PC-9 (cell line): ENCODE measurements around the gene MICALL2. TPM values are rescaled to one million over a fixed set of nuclear protein-coding genes. Genes with fewer than 3 reads are reported as not detected.

Source experiments
- BruUV-seq: library from RNA; stranded (reverse); fragments of 400-500 nt; replicated peaks from 2 replicates; lab custom pipeline; 2021; lab: Mats Ljungman, UMichigan
- CTCF ChIA-PET: fragments of 300-600 bp; sonication (Branson Sonifier 250); formaldehyde crosslinking; loops from one replicate; lab custom pipeline; 2022; ENCODE audit warnings: antibody characterized with exemption; lab: Charles Lee
- POLR2A ChIA-PET: fragments of 300-600 bp; sonication (Branson Sonifier 250); formaldehyde crosslinking; loops from one replicate; lab custom pipeline; 2022; ENCODE audit warnings: antibody characterized with exemption; ENCODE audit not compliant: unreplicated experiment; lab: Charles Lee
- DNase-seq, 2 experiments: peaks; one replicate each; pipeline versions ENCODE4 v3.0.0 to v3.0.0-alpha.2; 2015 to 2022; ENCODE audit warnings: mixed read lengths in 1 of 2
- H2AFZ ChIP-seq: fragments of 200-600 bp; sonication (generic); 2 replicates; pipeline ENCODE4 v1.8.1; 2017; ENCODE audit warnings: antibody characterized with exemption
- H3F3A ChIP-seq: fragments of 200-600 bp; sonication (generic); 2 replicates; pipeline ENCODE4 v1.8.1; 2017; ENCODE audit warnings: antibody characterized with exemption, mild to moderate bottlenecking, low read depth; ENCODE audit not compliant: insufficient read depth
- H3K27ac ChIP-seq: fragments of 200-600 bp; sonication (generic); 2 replicates; pipeline ENCODE4 v1.6.1; 2016; ENCODE audit warnings: mixed run types
- H3K27me3 ChIP-seq: fragments of 200-600 bp; sonication (generic); 2 replicates; pipeline ENCODE4 v1.6.1; 2016; ENCODE audit warnings: low read depth, mixed run types; ENCODE audit not compliant: insufficient read depth
- H3K36me3 ChIP-seq: fragments of 200-600 bp; sonication (generic); 2 replicates; pipeline ENCODE4 v1.6.1; 2016; ENCODE audit warnings: low read depth, mixed run types
- H3K4me1 ChIP-seq: fragments of 200-600 bp; sonication (generic); replicated peaks from 2 replicates; pipeline ENCODE4 v1.6.1; 2016; ENCODE audit warnings: mixed run types; ENCODE audit not compliant: insufficient read depth
- H3K4me2 ChIP-seq: fragments of 200-600 bp; sonication (generic); 2 replicates; pipeline ENCODE4 v1.6.1; 2017; ENCODE audit warnings: mixed run types
- H3K4me3 ChIP-seq: fragments of 200-600 bp; sonication (generic); 2 replicates; pipeline ENCODE4 v1.6.1; 2016; ENCODE audit warnings: mixed run types
- H3K79me2 ChIP-seq: fragments of 200-600 bp; sonication (generic); 2 replicates; pipeline ENCODE4 v1.6.1; 2017; ENCODE audit warnings: low read depth, mixed run types
- H3K9me2 ChIP-seq: fragments of 200-600 bp; sonication (generic); 2 replicates; pipeline ENCODE4 v1.8.1; 2017; ENCODE audit warnings: mild to moderate bottlenecking; ENCODE audit not compliant: insufficient read depth
- H3K9me3 ChIP-seq: fragments of 200-600 bp; sonication (generic); 2 replicates; pipeline ENCODE4 v1.8.1; 2016; ENCODE audit warnings: low read depth; ENCODE audit not compliant: insufficient read depth
- H4K20me1 ChIP-seq: fragments of 200-600 bp; sonication (generic); 2 replicates; pipeline ENCODE4 v1.8.1; 2017; ENCODE audit not compliant: insufficient read depth
- EZH2 ChIP-seq: fragments of 200-600 bp; sonication (generic); IDR thresholded peaks from 2 replicates; pipeline ENCODE4 v1.8.0; 2017; ENCODE audit warnings: antibody characterized with exemption, low read depth
- intact Hi-C: fragments of 100-400 bp; cut with micrococcal nuclease; formaldehyde crosslinking; loops from one replicate; pipeline ENCODE4 v1.10.0; 2022; ENCODE audit not compliant: unreplicated experiment
- total RNA-seq: library from RNA; stranded (reverse); gene quantifications from 2 replicates; pipeline ENCODE4 v1.2.3, GENCODE V29; 2021
- TF ChIP-seq, protein P1 (sequence below): fragments of 200-600 bp; sonication (generic); conservative IDR thresholded peaks from 2 replicates; pipeline ENCODE4 v1.6.1; 2017; ENCODE audit warnings: mixed run types, antibody characterized with exemption, mild to moderate bottlenecking, moderate library complexity

The MICALL2 gene
- total RNA-seq, 1 experiment from 2014 or later, result 104 TPM

DNA sequence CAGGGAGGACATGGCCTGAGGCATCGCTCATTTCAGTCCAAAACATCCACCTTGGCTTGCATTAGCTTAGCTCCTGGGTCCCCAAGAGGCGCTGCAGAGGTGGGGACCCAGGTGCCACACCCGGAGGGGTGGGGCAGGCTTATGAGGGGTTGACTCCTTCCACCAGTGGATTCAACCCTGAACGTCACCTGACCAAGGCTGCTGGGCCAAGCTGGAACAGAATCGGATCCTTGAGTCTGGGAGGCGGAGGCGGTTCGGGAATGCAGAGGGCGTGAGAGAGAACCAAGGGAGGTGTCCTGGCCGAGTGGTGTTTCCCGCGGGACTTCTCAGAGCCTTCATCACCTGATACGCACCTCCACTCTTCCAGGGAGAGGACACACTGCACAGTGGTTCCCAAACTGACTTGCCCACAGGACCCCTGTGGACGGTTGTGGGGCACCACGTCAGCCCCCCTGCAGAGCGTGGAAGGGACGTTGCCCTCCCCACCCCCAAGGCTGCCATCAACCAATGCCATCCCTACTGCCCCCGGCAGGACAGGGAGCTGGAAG lies 4.5 kb upstream of the MICALL2 start:
- H3K4me3 ChIP-seq, result no peak overlapping the region
- peaks cover 4% of the 10 kb centered on the region; the same call in 1 of the 2 replicates for H4K20me1 ChIP-seq
- DNase-seq, result no peak
- POLR2A ChIA-PET, result no interaction called here
- H3K27ac ChIP-seq, result no peak overlapping the region
- H2AFZ ChIP-seq, result no peak overlapping the region
- CTCF ChIA-PET, result interaction anchor here (0.6 kb wide), 2 partner anchors 43 to 1237 kb away, joined by 3 to 5 read pairs; no protein-coding TSS in a partner anchor
- no TSS peak for BruUV-seq
- H3K4me1 ChIP-seq, result peaks cover 14% of the 10 kb centered on the region
- H3K36me3 ChIP-seq, result no peaks in the 10 kb centered on the region
- no peaks in the 10 kb centered on the region for H3K9me2 ChIP-seq
- no peak for TF ChIP-seq EZH2
- TF ChIP-seq, protein P1, sequence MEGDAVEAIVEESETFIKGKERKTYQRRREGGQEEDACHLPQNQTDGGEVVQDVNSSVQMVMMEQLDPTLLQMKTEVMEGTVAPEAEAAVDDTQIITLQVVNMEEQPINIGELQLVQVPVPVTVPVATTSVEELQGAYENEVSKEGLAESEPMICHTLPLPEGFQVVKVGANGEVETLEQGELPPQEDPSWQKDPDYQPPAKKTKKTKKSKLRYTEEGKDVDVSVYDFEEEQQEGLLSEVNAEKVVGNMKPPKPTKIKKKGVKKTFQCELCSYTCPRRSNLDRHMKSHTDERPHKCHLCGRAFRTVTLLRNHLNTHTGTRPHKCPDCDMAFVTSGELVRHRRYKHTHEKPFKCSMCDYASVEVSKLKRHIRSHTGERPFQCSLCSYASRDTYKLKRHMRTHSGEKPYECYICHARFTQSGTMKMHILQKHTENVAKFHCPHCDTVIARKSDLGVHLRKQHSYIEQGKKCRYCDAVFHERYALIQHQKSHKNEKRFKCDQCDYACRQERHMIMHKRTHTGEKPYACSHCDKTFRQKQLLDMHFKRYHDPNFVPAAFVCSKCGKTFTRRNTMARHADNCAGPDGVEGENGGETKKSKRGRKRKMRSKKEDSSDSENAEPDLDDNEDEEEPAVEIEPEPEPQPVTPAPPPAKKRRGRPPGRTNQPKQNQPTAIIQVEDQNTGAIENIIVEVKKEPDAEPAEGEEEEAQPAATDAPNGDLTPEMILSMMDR, result no peak
- H3K27me3 ChIP-seq, result no peaks in the 10 kb centered on the region
- H3F3A ChIP-seq, result peaks cover 32% of the 10 kb centered on the region; the same call in 1 of the 2 replicates
- no peaks in the 10 kb centered on the region for H3K9me3 ChIP-seq
- no peaks in the 10 kb centered on the region for H3K79me2 ChIP-seq
- intact Hi-C loops, result no loop called here
- H3K4me2 ChIP-seq, result no peak overlapping the region

DNA sequence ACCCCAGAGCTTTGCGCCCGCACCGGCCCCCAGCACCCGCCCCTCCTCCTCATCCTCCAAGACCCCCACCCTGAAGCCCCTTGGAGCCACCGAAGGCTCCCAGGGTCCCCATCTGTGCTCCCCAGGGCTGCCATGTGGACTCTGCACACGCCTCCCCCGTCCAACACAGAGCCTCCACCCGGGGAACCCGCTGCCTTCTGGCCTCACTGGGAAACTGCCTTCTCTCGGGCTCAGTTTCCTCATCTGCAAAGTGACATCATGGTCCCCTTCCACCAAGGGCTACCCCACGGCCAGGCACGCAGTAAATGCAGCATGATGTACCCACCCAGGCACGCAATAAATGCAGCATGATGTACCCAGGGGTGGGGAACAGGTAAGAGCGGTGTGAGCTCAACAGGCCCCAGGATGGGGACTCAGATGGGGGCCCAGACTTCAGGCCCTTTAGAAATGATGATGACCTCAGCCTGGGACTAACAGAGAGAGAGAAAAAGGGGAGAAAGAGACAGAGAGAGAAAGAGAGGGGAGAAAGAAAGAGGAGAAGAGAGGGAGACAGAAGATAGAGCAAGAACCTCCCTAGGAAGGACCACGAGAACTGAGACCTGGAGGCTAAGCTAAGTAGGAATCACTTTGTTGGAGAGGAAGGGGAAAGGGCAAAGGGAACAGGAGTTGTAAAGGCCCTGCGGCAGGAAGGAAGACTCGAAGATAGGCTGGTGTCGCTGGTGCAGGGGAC lies 2.5 kb upstream of the MICALL2 start:
- H3K4me3 ChIP-seq, result no peak overlapping the region
- H3K27ac ChIP-seq, result no peak overlapping the region
- intact Hi-C loops, result no loop called here
- POLR2A ChIA-PET, result no interaction called here
- H3K79me2 ChIP-seq, result peaks cover 19% of the 10 kb centered on the region
- no peaks in the 10 kb centered on the region for H3K9me2 ChIP-seq
- CTCF ChIA-PET, result interaction anchor here (0.5 kb wide), 2 partner anchors 29 to 713 kb away, joined by 6 to 8 read pairs; no protein-coding TSS in a partner anchor
- H3K9me3 ChIP-seq, result no peaks in the 10 kb centered on the region
- no peaks in the 10 kb centered on the region for H3K36me3 ChIP-seq
- peaks cover 26% of the 10 kb centered on the region for H3K4me1 ChIP-seq
- no peak for DNase-seq
- TF ChIP-seq EZH2, result no peak
- TF ChIP-seq, protein P1, result no peak
- H3K4me2 ChIP-seq, result no peak overlapping the region
- 0 out of 2 replicates have a peak, but pooled peaks cover 3% of the 10 kb centered on the region for H4K20me1 ChIP-seq
- no peaks in the 10 kb centered on the region for H3K27me3 ChIP-seq
- BruUV-seq, result no TSS peak
- no peak overlapping the region for H2AFZ ChIP-seq
- H3F3A ChIP-seq, result peaks cover 29% of the 10 kb centered on the region; the same call in 1 of the 2 replicates

DNA sequence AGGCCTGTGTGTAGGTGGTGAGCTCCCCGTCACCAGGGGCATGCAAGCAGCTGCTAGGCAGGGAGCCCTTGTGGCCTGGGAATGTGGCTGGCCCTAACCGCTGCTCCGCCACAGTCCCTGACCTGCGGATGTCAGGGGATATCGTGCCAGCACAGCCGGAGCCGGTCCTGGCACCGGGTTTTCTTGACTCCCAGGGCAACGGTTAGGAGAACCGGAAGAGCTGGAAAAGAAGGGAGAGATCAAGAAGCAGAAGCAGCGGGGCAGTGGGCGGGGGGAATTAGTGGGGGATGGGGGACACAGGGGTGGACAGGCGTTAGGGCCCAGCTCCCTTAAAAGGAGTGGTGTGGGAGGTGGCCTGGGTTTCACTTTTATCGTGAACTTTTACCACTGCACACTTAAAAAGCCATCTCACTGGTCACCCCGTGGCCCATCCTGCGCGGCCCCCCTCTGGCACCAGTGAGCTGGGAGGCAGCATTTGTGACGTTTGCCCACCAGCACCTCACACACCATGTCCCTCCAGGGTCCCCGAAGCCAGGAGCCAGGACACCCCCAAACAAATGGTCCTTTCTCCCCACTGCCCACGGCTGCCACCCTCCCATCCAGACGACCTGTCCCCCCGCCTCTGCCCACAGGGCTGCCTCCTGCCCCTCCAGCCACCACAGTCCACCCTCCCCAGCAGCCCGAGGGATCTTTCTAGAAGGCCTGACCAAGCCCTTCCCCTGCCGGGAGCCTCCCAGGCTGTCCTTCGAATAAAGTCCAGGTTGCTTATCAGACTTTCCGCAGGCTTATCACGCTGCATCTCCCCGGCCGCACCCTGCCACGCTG lies 1.8 kb upstream of the MICALL2 start:
- Histone ChIP-seq H3K27me3 (no peaks in the 10 kb centered on the region), H3K27ac (no peak overlapping the region), H3F3A (peaks cover 35% of the 10 kb centered on the region), H4K20me1 (0 out of 2 replicates have a peak, but pooled peaks cover 5% of the 10 kb centered on the region), H3K9me3 (no peaks in the 10 kb centered on the region), H3K79me2 (peaks cover 25% of the 10 kb centered on the region), H2AFZ (no peak overlapping the region), H3K4me2 (no peak overlapping the region), H3K4me1 (peaks cover 28% of the 10 kb centered on the region), H3K4me3 (no peak overlapping the region), H3K9me2 (no peaks in the 10 kb centered on the region), H3K36me3 (no peaks in the 10 kb centered on the region)
- TF ChIP-seq, protein P1, result no peak
- TF ChIP-seq EZH2, result no peak
- intact Hi-C loops, result no loop called here
- ChIA-PET POLR2A (interaction anchor here (0.6 kb wide), 3 partner anchors 13 to 1165 kb away, joined by 8 to 17 read pairs (median 16); no protein-coding TSS in a partner anchor), CTCF (interaction anchor here (0.5 to 0.6 kb wide), 2 partner anchors 44 to 714 kb away, joined by 6 to 8 read pairs; no protein-coding TSS in a partner anchor)
- no TSS peak for BruUV-seq
- DNase-seq, result no peak
